Measurements from ENCODE around the gene SF3B5. TPM values are rescaled to one million over a fixed set of nuclear protein-coding genes. Genes with fewer than 3 reads are reported as not detected.
A peak's percentile ranks its signal among the peaks of the same experiment; 100 is the strongest.

Gene SF3B5
- 144 TPM for polyA plus RNA-seq (2013)

- peak within 1 kb of the TSS; percentile 91 to 100 (median 98) for H3K4me3 ChIP-seq (ENCODE audit: control insufficient read depth in 1 of 7, extremely low read depth in 1 of 7, insufficient read depth in 4 of 7, low read depth in 2 of 7, low read length in 6 of 7)
- CTCF ChIA-PET: interaction anchor here (1.3 to 1.6 kb wide), 2 partner anchors 155 to 386 kb away, joined by 3 to 4 read pairs; no protein-coding TSS in a partner anchor
- peaks cover 0 to 4% (median 1%) of the 10 kb centered on the region in 4 experiments for H3K36me3 ChIP-seq (ENCODE audit: control insufficient read depth in 4 of 4, insufficient read depth in 4 of 4, low read length in 3 of 4)
- no peaks in the 10 kb centered on the region for H3K9me3 ChIP-seq (ENCODE audit: control extremely low read depth in 1 of 5, control insufficient read depth in 4 of 5, insufficient read depth in 2 of 5, low read depth in 1 of 5, low read length in 4 of 5)
- peak; percentile 100 for DNase-seq
- 0% methylated on average over 60 of the region's 60 CpGs for WGBS (ENCODE audit: insufficient coverage)
- peak within 1 kb of the TSS; percentile 95 to 96 for H3K27ac ChIP-seq (ENCODE audit: insufficient read depth in 1 of 2, low read depth in 1 of 2, low read length in 2 of 2, poor library complexity in 1 of 2, severe bottlenecking in 2 of 2)
- peaks cover 11 to 22% (median 19%) of the 10 kb centered on the region in 4 experiments for H3K4me1 ChIP-seq (ENCODE audit: control extremely low read depth in 1 of 4, control insufficient read depth in 4 of 4, insufficient read depth in 4 of 4, low read length in 3 of 4)
- POLR2A ChIA-PET: interaction anchor here (0.5 to 1.4 kb wide), 3 partner anchors 13 to 32 kb away, joined by 3 to 5 read pairs (median 3); no protein-coding TSS in a partner anchor
- no peaks in the 10 kb centered on the region for H3K27me3 ChIP-seq (replicated peaks in 2 of 5; ENCODE audit: control insufficient read depth in 4 of 5, insufficient read depth in 5 of 5, low read length in 4 of 5)
Observed at GRCh38 chr6:144095134-144096002, at the start of gene SF3B5. Gene SF3B5, minus strand, starts transcription at chr6:144095573. Its CDS starts 76 bp downstream, at chr6:144095497.

- Histone ChIP-seq H3K27ac (ENCODE audit: insufficient read depth in 1 of 2, low read depth in 1 of 2, low read length in 2 of 2, poor library complexity in 1 of 2, severe bottlenecking in 2 of 2) (no peak overlapping the region), H3K36me3 (ENCODE audit: control insufficient read depth in 4 of 4, insufficient read depth in 4 of 4, low read length in 3 of 4) (no peaks in the 10 kb centered on the region), H3K4me3 (ENCODE audit: control insufficient read depth in 1 of 7, extremely low read depth in 1 of 7, insufficient read depth in 4 of 7, low read depth in 2 of 7, low read length in 6 of 7) (no peak overlapping the region), H3K27me3 (replicated peaks in 2 of 5; ENCODE audit: control insufficient read depth in 4 of 5, insufficient read depth in 5 of 5, low read length in 4 of 5) (no peaks in the 10 kb centered on the region), H3K4me1 (ENCODE audit: control extremely low read depth in 1 of 4, control insufficient read depth in 4 of 4, insufficient read depth in 4 of 4, low read length in 3 of 4) (peaks cover 2 to 5% (median 3%) of the 10 kb centered on the region in 4 experiments), H3K9me3 (ENCODE audit: control extremely low read depth in 1 of 5, control insufficient read depth in 4 of 5, insufficient read depth in 2 of 5, low read depth in 1 of 5, low read length in 4 of 5) (no peaks in the 10 kb centered on the region)
- DNase-seq: no peak
- whole genome bisulfite sequencing (ENCODE audit: insufficient coverage): no CpG with 5 or more reads among the region's 1 CpG
- ChIA-PET POLR2A (no interaction called here), CTCF (no interaction called here)
Observed at GRCh38 chr6:144144996-144145395, 49.6 kb upstream of the SF3B5 start.

GRCh38 chr6:144143878-144144277 is 48.5 kb upstream of the SF3B5 start:
- Histone ChIP-seq H3K36me3 (ENCODE audit: control insufficient read depth in 4 of 4, insufficient read depth in 4 of 4, low read length in 3 of 4) (no peaks in the 10 kb centered on the region), H3K27ac (ENCODE audit: insufficient read depth in 1 of 2, low read depth in 1 of 2, low read length in 2 of 2, poor library complexity in 1 of 2, severe bottlenecking in 2 of 2) (no peak overlapping the region), H3K27me3 (replicated peaks in 2 of 5; ENCODE audit: control insufficient read depth in 4 of 5, insufficient read depth in 5 of 5, low read length in 4 of 5) (no peaks in the 10 kb centered on the region), H3K9me3 (ENCODE audit: control extremely low read depth in 1 of 5, control insufficient read depth in 4 of 5, insufficient read depth in 2 of 5, low read depth in 1 of 5, low read length in 4 of 5) (no peaks in the 10 kb centered on the region), H3K4me3 (ENCODE audit: control insufficient read depth in 1 of 7, extremely low read depth in 1 of 7, insufficient read depth in 4 of 7, low read depth in 2 of 7, low read length in 6 of 7) (no peak overlapping the region), H3K4me1 (ENCODE audit: control extremely low read depth in 1 of 4, control insufficient read depth in 4 of 4, insufficient read depth in 4 of 4, low read length in 3 of 4) (peaks cover 0 to 2% (median 0%) of the 10 kb centered on the region in 4 experiments)
- POLR2A ChIA-PET: no interaction called here
- CTCF ChIA-PET: interaction anchor here (0.6 to 1.7 kb wide), 6 partner anchors 8 to 338 kb away, joined by 3 to 4 read pairs (median 3); no protein-coding TSS in a partner anchor
- DNase-seq: no peak

GRCh38 chr6:144143106-144143505 is 47.7 kb upstream of the SF3B5 start:
- no peak for DNase-seq
- Histone ChIP-seq H3K4me1 (ENCODE audit: control extremely low read depth in 1 of 4, control insufficient read depth in 4 of 4, insufficient read depth in 4 of 4, low read length in 3 of 4) (peaks cover 0 to 2% (median 0%) of the 10 kb centered on the region in 4 experiments), H3K9me3 (ENCODE audit: control extremely low read depth in 1 of 5, control insufficient read depth in 4 of 5, insufficient read depth in 2 of 5, low read depth in 1 of 5, low read length in 4 of 5) (no peaks in the 10 kb centered on the region), H3K4me3 (ENCODE audit: control insufficient read depth in 1 of 7, extremely low read depth in 1 of 7, insufficient read depth in 4 of 7, low read depth in 2 of 7, low read length in 6 of 7) (no peak overlapping the region), H3K27ac (ENCODE audit: insufficient read depth in 1 of 2, low read depth in 1 of 2, low read length in 2 of 2, poor library complexity in 1 of 2, severe bottlenecking in 2 of 2) (no peak overlapping the region), H3K27me3 (replicated peaks in 2 of 5; ENCODE audit: control insufficient read depth in 4 of 5, insufficient read depth in 5 of 5, low read length in 4 of 5) (no peaks in the 10 kb centered on the region), H3K36me3 (ENCODE audit: control insufficient read depth in 4 of 4, insufficient read depth in 4 of 4, low read length in 3 of 4) (no peaks in the 10 kb centered on the region)
- POLR2A ChIA-PET: no interaction called here
- WGBS (ENCODE audit: insufficient coverage): 100% methylated on average over 1 of the region's 1 CpG
- CTCF ChIA-PET: interaction anchor here (1.0 to 1.7 kb wide), 5 partner anchors 10 to 339 kb away, joined by 3 to 4 read pairs (median 4); no protein-coding TSS in a partner anchor

GRCh38 chr6:144141470-144141869 is 46.1 kb upstream of the SF3B5 start:
- Histone ChIP-seq H3K9me3 (ENCODE audit: control extremely low read depth in 1 of 5, control insufficient read depth in 4 of 5, insufficient read depth in 2 of 5, low read depth in 1 of 5, low read length in 4 of 5) (no peaks in the 10 kb centered on the region), H3K27me3 (replicated peaks in 2 of 5; ENCODE audit: control insufficient read depth in 4 of 5, insufficient read depth in 5 of 5, low read length in 4 of 5) (no peaks in the 10 kb centered on the region), H3K27ac (ENCODE audit: insufficient read depth in 1 of 2, low read depth in 1 of 2, low read length in 2 of 2, poor library complexity in 1 of 2, severe bottlenecking in 2 of 2) (no peak overlapping the region), H3K4me3 (ENCODE audit: control insufficient read depth in 1 of 7, extremely low read depth in 1 of 7, insufficient read depth in 4 of 7, low read depth in 2 of 7, low read length in 6 of 7) (no peak overlapping the region), H3K36me3 (ENCODE audit: control insufficient read depth in 4 of 4, insufficient read depth in 4 of 4, low read length in 3 of 4) (no peaks in the 10 kb centered on the region), H3K4me1 (ENCODE audit: control extremely low read depth in 1 of 4, control insufficient read depth in 4 of 4, insufficient read depth in 4 of 4, low read length in 3 of 4) (peaks cover 0 to 2% (median 0%) of the 10 kb centered on the region in 4 experiments)
- POLR2A ChIA-PET: no interaction called here
- CTCF ChIA-PET: interaction anchor here (1.1 to 1.5 kb wide), 2 partner anchors 12 to 18 kb away, joined by 3 to 4 read pairs; no protein-coding TSS in a partner anchor
- WGBS (ENCODE audit: insufficient coverage): no CpG with 5 or more reads among the region's 2 CpGs
- no peak for DNase-seq

GRCh38 chr6:144140867-144141266 is 45.5 kb upstream of the SF3B5 start:
- POLR2A ChIA-PET: no interaction called here
- WGBS (ENCODE audit: insufficient coverage): 90% methylated on average over 2 of the region's 2 CpGs
- H3K4me1 ChIP-seq (ENCODE audit: control extremely low read depth in 1 of 4, control insufficient read depth in 4 of 4, insufficient read depth in 4 of 4, low read length in 3 of 4): peaks cover 0 to 2% (median 0%) of the 10 kb centered on the region in 4 experiments
- no peak overlapping the region for H3K27ac ChIP-seq (ENCODE audit: insufficient read depth in 1 of 2, low read depth in 1 of 2, low read length in 2 of 2, poor library complexity in 1 of 2, severe bottlenecking in 2 of 2)
- CTCF ChIA-PET: interaction anchor here (1.1 kb wide), 1 partner anchor 11 kb away, joined by 3 read pairs; no protein-coding TSS in a partner anchor
- no peaks in the 10 kb centered on the region for H3K27me3 ChIP-seq (replicated peaks in 2 of 5; ENCODE audit: control insufficient read depth in 4 of 5, insufficient read depth in 5 of 5, low read length in 4 of 5)
- H3K4me3 ChIP-seq (ENCODE audit: control insufficient read depth in 1 of 7, extremely low read depth in 1 of 7, insufficient read depth in 4 of 7, low read depth in 2 of 7, low read length in 6 of 7): peak overlapping the region in 1 of 7 experiments; percentile 0
- no peak for DNase-seq
- no peaks in the 10 kb centered on the region for H3K9me3 ChIP-seq (ENCODE audit: control extremely low read depth in 1 of 5, control insufficient read depth in 4 of 5, insufficient read depth in 2 of 5, low read depth in 1 of 5, low read length in 4 of 5)
- no peaks in the 10 kb centered on the region for H3K36me3 ChIP-seq (ENCODE audit: control insufficient read depth in 4 of 4, insufficient read depth in 4 of 4, low read length in 3 of 4)

- Histone ChIP-seq H3K4me3 (ENCODE audit: control insufficient read depth in 1 of 7, extremely low read depth in 1 of 7, insufficient read depth in 4 of 7, low read depth in 2 of 7, low read length in 6 of 7) (no peak overlapping the region), H3K27ac (ENCODE audit: insufficient read depth in 1 of 2, low read depth in 1 of 2, low read length in 2 of 2, poor library complexity in 1 of 2, severe bottlenecking in 2 of 2) (no peak overlapping the region), H3K27me3 (replicated peaks in 2 of 5; ENCODE audit: control insufficient read depth in 4 of 5, insufficient read depth in 5 of 5, low read length in 4 of 5) (no peaks in the 10 kb centered on the region), H3K4me1 (ENCODE audit: control extremely low read depth in 1 of 4, control insufficient read depth in 4 of 4, insufficient read depth in 4 of 4, low read length in 3 of 4) (peaks cover 0 to 2% (median 0%) of the 10 kb centered on the region in 4 experiments), H3K36me3 (ENCODE audit: control insufficient read depth in 4 of 4, insufficient read depth in 4 of 4, low read length in 3 of 4) (no peaks in the 10 kb centered on the region), H3K9me3 (ENCODE audit: control extremely low read depth in 1 of 5, control insufficient read depth in 4 of 5, insufficient read depth in 2 of 5, low read depth in 1 of 5, low read length in 4 of 5) (no peaks in the 10 kb centered on the region)
- WGBS (ENCODE audit: insufficient coverage): 100% methylated on average over 2 of the region's 3 CpGs
- CTCF ChIA-PET: no interaction called here
- POLR2A ChIA-PET: no interaction called here
- no peak for DNase-seq
Observed at GRCh38 chr6:144139817-144140216, 44.4 kb upstream of the SF3B5 start.
